RWPE2 (cell line): ENCODE data around the gene MBD3L3.
A peak's percentile ranks its signal among the peaks of the same experiment; 100 is the strongest.
"Not testable (repeated sequence)": the region's sequence is repeated elsewhere in the genome, so short reads cannot be mapped to it uniquely, and the experiment has no call there.

Experiments
- ATAC-seq: fragments of 200-7000 bp; cut with Tn5 transposase; 3 replicates; pipeline ENCODE4 v1.9.1; 2021; ENCODE audit warnings: low read depth
- DNase-seq: peaks from one replicate; pipeline ENCODE4 v3.0.0-alpha.2; 2020; ENCODE audit warnings: low spot score
- H3K27ac ChIP-seq: fragments of 450-650 bp; 2 replicates; pipeline ENCODE4 v1.5.1; 2017; ENCODE audit warnings: mild to moderate bottlenecking; ENCODE audit not compliant: poor library complexity, severe bottlenecking
- H3K27me3 ChIP-seq: fragments of 250-450 bp; sonication (Bioruptor Pico); 2 replicates; pipeline ENCODE4 v1.5.1; 2021; ENCODE audit warnings: mild to moderate bottlenecking, moderate library complexity; ENCODE audit not compliant: insufficient read depth, poor library complexity, severe bottlenecking
- H3K36me3 ChIP-seq: fragments of 250-450 bp; sonication (Bioruptor Pico); 2 replicates; pipeline ENCODE4 v1.5.1; 2020; ENCODE audit warnings: low read depth, mild to moderate bottlenecking, moderate library complexity
- H3K4me1 ChIP-seq: fragments of 250-450 bp; sonication (Bioruptor Pico); 2 replicates; pipeline ENCODE4 v1.5.1; 2021; ENCODE audit warnings: mild to moderate bottlenecking, moderate library complexity; ENCODE audit not compliant: insufficient read depth, poor library complexity, severe bottlenecking
- H3K4me3 ChIP-seq: fragments of 250-450 bp; sonication (Bioruptor Pico); 2 replicates; pipeline ENCODE4 v1.5.1; 2021; ENCODE audit warnings: mild to moderate bottlenecking, moderate library complexity; ENCODE audit not compliant: severe bottlenecking
- H3K9me3 ChIP-seq: fragments of 250-450 bp; sonication (Bioruptor Pico); 2 replicates; pipeline ENCODE4 v1.5.1; 2021; ENCODE audit warnings: mild to moderate bottlenecking, moderate library complexity; ENCODE audit not compliant: severe bottlenecking
- CTCF ChIP-seq: fragments of 450-650 bp; IDR thresholded peaks from one replicate; pipeline ENCODE4 v1.5.1; 2017; ENCODE audit warnings: mild to moderate bottlenecking, moderate library complexity; ENCODE audit not compliant: poor library complexity, severe bottlenecking

The MBD3L3 gene

GRCh38 chr19:7040079-7040478, 18.4 kb downstream of the MBD3L3 start, which contains the start of gene MBD3L4:
Gene MBD3L4 (minus strand): TSS chr19:7040179. CDS start chr19:7040144, 35 bp downstream.
- H3K27me3 ChIP-seq, H3K4me3 ChIP-seq, H3K27ac ChIP-seq, H3K4me1 ChIP-seq, H3K36me3 ChIP-seq, DNase-seq, ATAC-seq, H3K9me3 ChIP-seq: not testable (repeated sequence)

- not testable (repeated sequence) for ATAC-seq, H3K4me1 ChIP-seq, H3K27me3 ChIP-seq, H3K4me3 ChIP-seq, DNase-seq, H3K27ac ChIP-seq, H3K36me3 ChIP-seq, H3K9me3 ChIP-seq
Observed at GRCh38 chr19:7030278-7030677, 28.2 kb downstream of the MBD3L3 start, which contains the start of gene MBD3L5. Gene MBD3L5 (plus strand): TSS chr19:7030578. CDS start chr19:7030612, 34 bp downstream.

- ATAC-seq = not testable (repeated sequence)
Observed at GRCh38 chr19:7028790-7029189, 29.7 kb downstream of the MBD3L3 start.

DNA sequence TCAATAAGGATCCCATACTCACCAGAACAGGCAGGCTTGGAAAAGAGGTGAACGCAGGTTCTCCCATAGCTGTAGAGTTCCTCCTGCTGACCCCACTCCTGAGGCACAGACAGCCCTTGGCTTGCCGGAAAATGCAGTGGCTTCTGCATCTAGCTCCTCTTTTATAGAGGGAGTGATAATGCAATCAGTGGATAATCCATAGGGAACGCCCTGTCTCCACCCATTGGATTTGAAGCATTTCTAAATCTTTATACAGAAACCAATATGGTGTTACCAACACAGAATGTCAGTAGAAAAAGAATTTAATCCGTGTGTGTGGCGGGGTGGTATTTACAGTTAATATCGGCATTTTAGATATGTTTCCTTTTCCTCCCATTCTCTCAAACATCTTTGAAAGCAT, 37.1 kb downstream of the MBD3L3 start, which contains the start of gene MBD3L2B:
Gene MBD3L2B, minus strand, starts transcription at position 101 of the 400 bp plus-strand sequence. Its CDS starts 34 bp downstream, at position 67.
- not testable (repeated sequence) for H3K27me3 ChIP-seq, H3K9me3 ChIP-seq, H3K36me3 ChIP-seq, H3K27ac ChIP-seq, DNase-seq, H3K4me1 ChIP-seq, H3K4me3 ChIP-seq, ATAC-seq

More at GRCh38 chr19:7028790-7029189, 29.7 kb downstream of the MBD3L3 start:
- H3K9me3 ChIP-seq, DNase-seq, H3K27ac ChIP-seq, H3K36me3 ChIP-seq, H3K4me1 ChIP-seq, H3K27me3 ChIP-seq, H3K4me3 ChIP-seq: not testable (repeated sequence)

DNA sequence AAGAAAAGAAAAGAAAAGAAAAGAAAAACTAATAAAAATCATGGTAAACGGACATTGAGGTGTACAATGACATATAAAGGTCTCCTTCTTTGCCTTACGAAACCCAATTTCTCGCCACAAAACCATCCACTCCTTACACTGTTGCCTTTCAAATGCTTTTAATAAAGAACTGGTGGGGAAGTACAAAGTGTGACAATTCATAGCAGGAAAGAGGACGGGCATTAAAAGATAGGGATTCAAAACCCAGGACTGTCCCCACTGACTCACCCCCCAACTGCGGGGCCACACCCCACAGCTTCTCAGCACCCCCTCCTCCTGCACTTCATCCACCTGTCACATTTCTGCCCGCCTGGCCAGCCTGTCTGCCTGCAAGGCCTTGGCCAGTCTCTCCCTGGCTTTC, 39.6 kb downstream of the MBD3L3 start:
- no peak for ATAC-seq
- H3K9me3 ChIP-seq = no peaks in the 10 kb centered on the region
- H3K4me1 ChIP-seq = no peaks in the 10 kb centered on the region
- TF ChIP-seq CTCF = no peak
- H3K27me3 ChIP-seq = no peaks in the 10 kb centered on the region
- H3K27ac ChIP-seq = no peak overlapping the region
- no peak for DNase-seq
- no peak overlapping the region for H3K4me3 ChIP-seq
- H3K36me3 ChIP-seq = no peaks in the 10 kb centered on the region

DNA sequence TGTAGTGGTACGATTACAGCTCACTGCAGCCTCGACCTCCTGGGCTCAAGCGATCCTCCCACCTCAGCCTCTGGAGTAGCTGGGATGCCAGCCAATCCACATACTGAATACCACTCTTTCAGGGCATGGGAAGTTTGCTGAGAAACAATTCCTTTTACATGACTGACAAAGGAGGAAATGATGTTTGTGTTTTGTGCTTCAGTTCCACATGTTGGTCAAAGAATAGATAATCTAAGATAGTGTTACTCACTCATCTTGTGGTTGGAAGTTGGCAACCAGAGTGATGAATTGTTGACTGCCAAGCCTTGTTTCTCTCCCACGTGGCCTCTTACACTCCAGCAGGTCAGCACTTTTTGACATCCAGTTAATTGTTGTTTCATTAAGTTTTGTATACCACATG, 44.8 kb downstream of the MBD3L3 start:
- no peak overlapping the region for H3K27ac ChIP-seq
- ATAC-seq (peak; percentile 57), DNase-seq (no peak)
- no peaks in the 10 kb centered on the region for H3K27me3 ChIP-seq
- H3K36me3 ChIP-seq = no peaks in the 10 kb centered on the region
- H3K4me1 ChIP-seq = no peaks in the 10 kb centered on the region
- no peak overlapping the region for H3K4me3 ChIP-seq
- H3K9me3 ChIP-seq = no peaks in the 10 kb centered on the region
- no peak for TF ChIP-seq CTCF
